Keratinocyte (primary cell): ENCODE data around the gene RNF141. TPM values are rescaled to one million over a fixed set of nuclear protein-coding genes. Genes with fewer than 3 reads are reported as not detected.

Source experiments
- DNase-seq: peaks from one replicate; pipeline ENCODE4 v3.0.0-alpha.2; 2011; ENCODE audit warnings: low read depth, missing footprints, low spot score
- FAIRE-seq: peaks from 2 replicates; lab custom pipeline; 2011; peaks lifted over from hg19 to GRCh38; lab: Jason Lieb, UNC
- H2AFZ ChIP-seq: 2 replicates; pipeline ENCODE4 v1.6.0; 2012; ENCODE audit warnings: low read length, control low read depth, inconsistent platforms; ENCODE audit not compliant: control insufficient read depth
- H3K27ac ChIP-seq: 2 replicates; pipeline ENCODE4 v1.5.1; 2011; ENCODE audit warnings: low read length; ENCODE audit not compliant: control insufficient read depth, insufficient read depth
- H3K27me3 ChIP-seq: 3 replicates; pipeline ENCODE4 v1.6.0; 2011; ENCODE audit warnings: low read length; ENCODE audit not compliant: control insufficient read depth, insufficient read depth; ENCODE audit errors: extremely low read depth
- H3K36me3 ChIP-seq, 2 experiments: 2 replicates in 1 of 2; 3 replicates in 1 of 2; pipeline ENCODE4 v1.5.1; 2011; ENCODE audit warnings: low read length in 2 of 2, mild to moderate bottlenecking in 1 of 2; ENCODE audit not compliant: control insufficient read depth in 2 of 2, insufficient read depth in 2 of 2; ENCODE audit errors: extremely low read depth in 1 of 2
- H3K4me1 ChIP-seq: 3 replicates; pipeline ENCODE4 v1.5.1; 2011; ENCODE audit warnings: low read length; ENCODE audit not compliant: control insufficient read depth, insufficient read depth; ENCODE audit errors: extremely low read depth
- H3K4me2 ChIP-seq: 3 replicates; pipeline ENCODE4 v1.6.0; 2011; ENCODE audit warnings: low read depth, low read length; ENCODE audit not compliant: control insufficient read depth, insufficient read depth; ENCODE audit errors: extremely low read depth
- H3K4me3 ChIP-seq, 3 experiments: fragments of 200-600 bp in 1 of 3; sonication (generic) in 1 of 3; 2 replicates in 2 of 3; 3 replicates in 1 of 3; pipeline ENCODE4 v1.5.1; 2011 to 2016; ENCODE audit warnings: low read length in 3 of 3, mild to moderate bottlenecking in 3 of 3, control low read depth in 2 of 3, inconsistent platforms in 1 of 3, low read depth in 1 of 3, mixed read lengths in 1 of 3, mixed run types in 1 of 3, moderate library complexity in 1 of 3; ENCODE audit not compliant: control insufficient read depth in 2 of 3, insufficient read depth in 2 of 3; ENCODE audit errors: extremely low read depth in 1 of 3
- H3K79me2 ChIP-seq: 2 replicates; pipeline ENCODE4 v1.6.0; 2012; ENCODE audit warnings: low read length; ENCODE audit not compliant: control insufficient read depth, insufficient read depth
- H3K9ac ChIP-seq: 3 replicates; pipeline ENCODE4 v1.6.0; 2011; ENCODE audit warnings: low read length; ENCODE audit not compliant: control insufficient read depth, insufficient read depth; ENCODE audit errors: extremely low read depth
- H3K9me1 ChIP-seq: 3 replicates; pipeline ENCODE4 v1.6.0; 2011; ENCODE audit warnings: low read length; ENCODE audit not compliant: control insufficient read depth, insufficient read depth; ENCODE audit errors: extremely low read depth
- H3K9me3 ChIP-seq: 2 replicates; pipeline ENCODE4 v1.5.1; 2012; ENCODE audit warnings: low read depth, low read length; ENCODE audit not compliant: control insufficient read depth
- H4K20me1 ChIP-seq: 3 replicates; pipeline ENCODE4 v1.6.0; 2011; ENCODE audit warnings: low read length; ENCODE audit not compliant: control insufficient read depth, insufficient read depth; ENCODE audit errors: extremely low read depth
- CTCF ChIP-seq, 3 experiments: IDR thresholded peaks in 1 of 3; conservative IDR thresholded peaks in 1 of 3; optimal IDR thresholded peaks in 1 of 3; 2 replicates in 2 of 3; 3 replicates in 1 of 3; pipeline versions ENCODE3 to v1.5.1; 2011; ENCODE audit warnings: low read length in 3 of 3, mild to moderate bottlenecking in 3 of 3, moderate library complexity in 2 of 3, control low read depth in 1 of 3, inconsistent platforms in 1 of 3; ENCODE audit not compliant: insufficient read depth in 2 of 3; ENCODE audit errors: extremely low read depth in 1 of 3
- EZH2 ChIP-seq: IDR thresholded peaks from one replicate; pipeline ENCODE4 v1.6.1; 2012; ENCODE audit warnings: inconsistent platforms, mild to moderate bottlenecking, low read length, moderate library complexity
- dilution Hi-C: fragments of 300-500 bp; cut with MboI; formaldehyde crosslinking; loops from one replicate; pipeline ENCODE4 v1.7.0; 2020; ENCODE audit warnings: low sequenced_read_pairs; ENCODE audit not compliant: extremely low pct_ligation_motif_present
- polyA plus RNA-seq, 5 experiments: library from polyadenylated mRNA; depleted of rRNA in 3 of 5; stranded (reverse) in 3 of 5; stranded (forward) in 1 of 5; unstranded in 1 of 5; fragments of >200 nt; gene quantifications; 1 replicate in 1 of 5; 2 replicates in 3 of 5; 3 replicates in 1 of 5; pipeline versions ENCODE4 v1.2.1 to v1.2.3, GENCODE V29; 2011 to 2012; ENCODE audit warnings: missing spikeins in 2 of 5, low read depth in 1 of 5, low replicate concordance in 1 of 5

Gene RNF141
- polyA plus RNA-seq, 1 donor (not counting 4 experiments of a cell fraction or from before 2014, with no cell fraction given), result 59.1 TPM

DNA sequence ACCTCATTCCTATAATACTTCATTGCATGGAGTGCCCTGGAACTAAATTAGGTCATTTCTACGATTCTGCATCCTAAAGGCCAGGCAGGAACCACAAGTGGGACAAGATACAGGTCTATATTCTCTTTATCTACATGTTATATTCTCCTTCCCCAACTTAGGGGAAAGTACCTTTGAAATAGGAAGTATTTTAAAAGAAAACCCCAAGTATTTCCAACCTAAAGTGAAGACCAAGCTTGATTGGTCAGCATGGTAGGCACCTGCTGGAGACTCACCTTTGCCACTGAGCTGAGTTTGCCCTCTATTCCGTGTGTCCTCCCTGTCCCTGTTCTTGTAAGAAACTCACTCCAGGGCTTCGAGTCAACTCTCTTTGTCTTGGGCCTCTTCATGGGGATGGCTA lies 38.7 kb upstream of the RNF141 start:
- FAIRE-seq, result no peak

DNA sequence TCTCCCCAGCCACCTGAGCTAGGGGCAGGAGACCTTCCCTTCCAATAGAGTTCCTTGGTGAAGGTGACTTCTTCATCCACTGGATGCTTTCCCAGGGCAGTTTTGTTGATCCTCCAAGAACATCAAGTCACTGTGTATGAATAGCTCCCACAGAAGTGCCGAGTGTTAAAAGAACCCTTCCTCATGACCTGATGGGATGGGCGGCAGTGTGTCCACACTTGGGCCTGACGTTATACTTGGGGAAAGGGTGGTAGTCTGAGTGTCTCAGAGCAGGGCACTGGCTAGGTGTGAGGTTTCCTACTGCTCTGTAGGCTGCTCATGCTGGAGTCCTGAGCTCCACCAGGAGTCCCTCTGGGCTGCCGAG lies 35.0 kb upstream of the RNF141 start:
- TF ChIP-seq EZH2, result no peak
- TF ChIP-seq CTCF (optimal IDR thresholded peaks at IDR 0.05 in 1 of 3, IDR thresholded peaks at IDR 0.05 in 1 of 3, conservative IDR thresholded peaks at IDR 0.05 in 1 of 3; ENCODE audit: extremely low read depth in 1 of 3, insufficient read depth in 2 of 3, low read length in 3 of 3), result no peak
- H3K4me1 ChIP-seq, result no peaks in the 10 kb centered on the region
- no peak overlapping the region for H3K4me3 ChIP-seq
- no peaks in the 10 kb centered on the region for H4K20me1 ChIP-seq
- no peak overlapping the region for H2AFZ ChIP-seq
- H3K27ac ChIP-seq, result no peak overlapping the region
- no peak overlapping the region for H3K4me2 ChIP-seq
- dilution Hi-C loops, result no loop called here
- no peaks in the 10 kb centered on the region for H3K79me2 ChIP-seq
- no peak for FAIRE-seq
- H3K9me1 ChIP-seq, result no peaks in the 10 kb centered on the region
- DNase-seq, result no peak
- H3K9me3 ChIP-seq, result no peaks in the 10 kb centered on the region
- no peaks in the 10 kb centered on the region for H3K36me3 ChIP-seq
- H3K9ac ChIP-seq, result no peak overlapping the region
- no peaks in the 10 kb centered on the region for H3K27me3 ChIP-seq

More for the DNA sequence above, 38.7 kb upstream of the RNF141 start:
- H3K79me2 ChIP-seq, result no peaks in the 10 kb centered on the region
- no peaks in the 10 kb centered on the region for H3K36me3 ChIP-seq
- H4K20me1 ChIP-seq, result no peaks in the 10 kb centered on the region
- no peaks in the 10 kb centered on the region for H3K27me3 ChIP-seq
- H3K27ac ChIP-seq, result no peak overlapping the region
- TF ChIP-seq CTCF (optimal IDR thresholded peaks at IDR 0.05 in 1 of 3, IDR thresholded peaks at IDR 0.05 in 1 of 3, conservative IDR thresholded peaks at IDR 0.05 in 1 of 3; ENCODE audit: extremely low read depth in 1 of 3, insufficient read depth in 2 of 3, low read length in 3 of 3) (no peak), EZH2 (no peak)
- DNase-seq, result no peak
- H3K4me2 ChIP-seq, result no peak overlapping the region
- dilution Hi-C loops, result no loop called here
- H3K4me1 ChIP-seq, result peaks cover 5% of the 10 kb centered on the region
- no peaks in the 10 kb centered on the region for H3K9me3 ChIP-seq
- H3K9ac ChIP-seq, result no peak overlapping the region
- no peak overlapping the region for H3K4me3 ChIP-seq
- H2AFZ ChIP-seq, result no peak overlapping the region
- H3K9me1 ChIP-seq, result no peaks in the 10 kb centered on the region
